ENCODE data around the gene HSFX4. TPM values are rescaled to one million over a fixed set of nuclear protein-coding genes. Genes with fewer than 3 reads are reported as not detected.
"Not testable (repeated sequence)": the region's sequence is repeated elsewhere in the genome, so short reads cannot be mapped to it uniquely, and the experiment has no call there.

Gene HSFX4, protein sequence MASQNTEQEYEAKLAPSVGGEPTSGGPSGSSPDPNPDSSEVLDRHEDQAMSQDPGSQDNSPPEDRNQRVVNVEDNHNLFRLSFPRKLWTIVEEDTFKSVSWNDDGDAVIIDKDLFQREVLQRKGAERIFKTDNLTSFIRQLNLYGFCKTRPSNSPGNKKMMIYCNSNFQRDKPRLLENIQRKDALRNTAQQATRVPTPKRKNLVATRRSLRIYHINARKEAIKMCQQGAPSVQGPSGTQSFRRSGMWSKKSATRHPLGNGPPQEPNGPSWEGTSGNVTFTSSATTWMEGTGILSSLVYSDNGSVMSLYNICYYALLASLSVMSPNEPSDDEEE
- total RNA-seq = not detected
- polyA plus RNA-seq = not detected

GRCh38 chrX:149929400-149929799 lies at the start of gene HSFX4:
TSS of gene HSFX4 (plus strand) at chrX:149929573. CDS start at chrX:149929645, 72 bp downstream.
- ATAC-seq (ENCODE audit: low read depth in 2 of 2); H3K27ac Mint-ChIP-seq; DNase-seq; H3K36me3 Mint-ChIP-seq; H3K4me1 ChIP-seq (ENCODE audit: control insufficient read depth, insufficient read depth, low read length, poor library complexity, severe bottlenecking); H3K9me3 ChIP-seq (ENCODE audit: control insufficient read depth in 2 of 2, low read length in 2 of 2); H3K27me3 ChIP-seq (ENCODE audit: control insufficient read depth, insufficient read depth, low read length); H3K4me3 Mint-ChIP-seq; H3K27ac ChIP-seq (ENCODE audit: insufficient read depth, low read length, poor library complexity, severe bottlenecking); H3K4me1 Mint-ChIP-seq; H3K9me3 Mint-ChIP-seq; H3K36me3 ChIP-seq (ENCODE audit: control insufficient read depth, insufficient read depth, low read length); H3K27me3 Mint-ChIP-seq; H3K4me3 ChIP-seq (ENCODE audit: low read depth, low read length): not testable (repeated sequence)

GRCh38 chrX:149881081-149881711 lies 48.2 kb upstream of the HSFX4 start, which contains the start of gene MAGEA8:
TSS of gene MAGEA8 (plus strand) at chrX:149881183. CDS start at chrX:149884273, 3,090 bp downstream.
- Histone ChIP-seq H3K36me3 (ENCODE audit: control insufficient read depth, insufficient read depth, low read length) (no peaks in the 10 kb centered on the region), H3K4me1 (ENCODE audit: control insufficient read depth, insufficient read depth, low read length, poor library complexity, severe bottlenecking) (no peaks in the 10 kb centered on the region), H3K27ac (ENCODE audit: insufficient read depth, low read length, poor library complexity, severe bottlenecking) (no peak within 1 kb of the TSS), H3K27me3 (ENCODE audit: control insufficient read depth, insufficient read depth, low read length) (peaks cover 2% of the 10 kb centered on the region), H3K4me3 (ENCODE audit: low read depth, low read length) (no peak within 1 kb of the TSS), H3K9me3 (ENCODE audit: control insufficient read depth in 2 of 2, low read length in 2 of 2) (no peaks in the 10 kb centered on the region)
- ATAC-seq (ENCODE audit: low read depth in 2 of 2) (no peak), DNase-seq (peak in 1 of 3 donors; percentile 15)
- no peaks in the 10 kb centered on the region for H3K4me1 Mint-ChIP-seq
- H3K36me3 Mint-ChIP-seq = no peaks in the 10 kb centered on the region
- no peak within 1 kb of the TSS for H3K27ac Mint-ChIP-seq
- no peak within 1 kb of the TSS for H3K4me3 Mint-ChIP-seq
- H3K9me3 Mint-ChIP-seq = peaks cover 0 to 1% (median 0%) of the 10 kb centered on the region in 7 donors
- peaks cover 2% of the 10 kb centered on the region for H3K27me3 Mint-ChIP-seq

DNA sequence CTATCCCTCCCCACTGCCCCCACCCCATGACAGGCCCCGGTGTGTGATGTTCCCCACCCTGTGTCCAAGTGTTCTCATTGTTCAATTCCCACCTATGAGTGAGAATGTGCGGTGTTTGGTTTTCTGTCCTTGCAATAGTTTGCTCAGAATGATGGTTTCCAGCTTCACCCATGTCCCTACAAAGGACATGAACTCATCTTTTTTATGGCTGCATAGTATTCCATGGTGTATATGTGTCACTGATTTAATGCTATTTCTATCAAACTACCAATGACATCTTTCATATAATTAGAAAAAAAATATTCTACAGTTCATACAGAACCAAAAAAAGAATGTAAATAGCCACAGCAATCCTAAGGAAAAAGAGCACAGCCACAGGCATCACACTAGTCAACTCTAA lies 38.5 kb upstream of the HSFX4 start:
- H3K4me3 Mint-ChIP-seq; H3K27me3 ChIP-seq (ENCODE audit: control insufficient read depth, insufficient read depth, low read length); ATAC-seq (ENCODE audit: low read depth in 2 of 2); H3K27ac ChIP-seq (ENCODE audit: insufficient read depth, low read length, poor library complexity, severe bottlenecking); H3K27me3 Mint-ChIP-seq; H3K4me1 ChIP-seq (ENCODE audit: control insufficient read depth, insufficient read depth, low read length, poor library complexity, severe bottlenecking); H3K36me3 ChIP-seq (ENCODE audit: control insufficient read depth, insufficient read depth, low read length); H3K4me1 Mint-ChIP-seq; H3K4me3 ChIP-seq (ENCODE audit: low read depth, low read length); H3K27ac Mint-ChIP-seq; H3K9me3 Mint-ChIP-seq; H3K9me3 ChIP-seq (ENCODE audit: control insufficient read depth in 2 of 2, low read length in 2 of 2); H3K36me3 Mint-ChIP-seq; DNase-seq: not testable (repeated sequence)

DNA sequence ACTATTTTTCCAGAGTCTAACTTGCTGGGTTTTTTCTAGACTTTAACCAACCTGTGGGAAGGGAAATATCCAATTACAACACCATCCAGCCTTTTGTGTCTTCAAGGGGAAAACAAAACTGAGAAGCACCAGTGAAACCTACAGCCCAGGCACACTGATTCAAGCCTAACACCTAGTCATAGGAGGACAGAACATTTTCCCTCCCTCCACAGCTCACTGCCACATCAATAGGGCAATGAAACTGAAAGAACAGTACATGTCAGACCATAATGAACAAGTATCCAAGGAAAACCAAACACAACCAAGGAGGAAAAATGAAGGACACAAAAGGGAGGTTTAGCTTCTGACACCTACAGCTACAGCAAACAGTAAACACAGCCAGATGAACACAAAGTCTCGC lies 30.8 kb upstream of the HSFX4 start:
- H3K27ac Mint-ChIP-seq = no peak overlapping the region
- H3K9me3 Mint-ChIP-seq = peaks cover 0 to 2% (median 0%) of the 10 kb centered on the region in 7 donors
- H3K4me1 Mint-ChIP-seq = peaks cover 0 to 2% (median 0%) of the 10 kb centered on the region in 4 donors
- H3K9me3 ChIP-seq (ENCODE audit: control insufficient read depth in 2 of 2, low read length in 2 of 2) = no peaks in the 10 kb centered on the region
- no peak overlapping the region for H3K4me3 ChIP-seq (ENCODE audit: low read depth, low read length)
- no peak for DNase-seq
- no peak overlapping the region for H3K27ac ChIP-seq (ENCODE audit: insufficient read depth, low read length, poor library complexity, severe bottlenecking)
- no peaks in the 10 kb centered on the region for H3K4me1 ChIP-seq (ENCODE audit: control insufficient read depth, insufficient read depth, low read length, poor library complexity, severe bottlenecking)
- peaks cover 4% of the 10 kb centered on the region for H3K27me3 ChIP-seq (ENCODE audit: control insufficient read depth, insufficient read depth, low read length)
- no peak overlapping the region for H3K4me3 Mint-ChIP-seq
- no peak for ATAC-seq (ENCODE audit: low read depth in 2 of 2)
- H3K36me3 Mint-ChIP-seq = no peaks in the 10 kb centered on the region
- H3K27me3 Mint-ChIP-seq = peaks cover 26% of the 10 kb centered on the region
- no peaks in the 10 kb centered on the region for H3K36me3 ChIP-seq (ENCODE audit: control insufficient read depth, insufficient read depth, low read length)

GRCh38 chrX:149903889-149904748 lies 25.3 kb upstream of the HSFX4 start:
- DNase-seq = peak in 1 of 3 donors; percentile 12
- Mint-ChIP-seq H3K4me1 (peaks cover 0 to 4% (median 0%) of the 10 kb centered on the region in 4 donors), H3K9me3 (peaks cover 0 to 2% (median 0%) of the 10 kb centered on the region in 7 donors)

GRCh38 chrX:149908308-149908707 lies 21.1 kb upstream of the HSFX4 start:
- DNase-seq = no peak
- no peak overlapping the region for H3K27ac Mint-ChIP-seq

More at GRCh38 chrX:149903889-149904748, 25.3 kb upstream of the HSFX4 start:
- peaks cover 4% of the 10 kb centered on the region for H3K27me3 ChIP-seq (ENCODE audit: control insufficient read depth, insufficient read depth, low read length)
- no peaks in the 10 kb centered on the region for H3K36me3 ChIP-seq (ENCODE audit: control insufficient read depth, insufficient read depth, low read length)
- Mint-ChIP-seq H3K27ac (peak overlapping the region in 1 of 3 donors; percentile 11), H3K36me3 (no peaks in the 10 kb centered on the region), H3K27me3 (peaks cover 16% of the 10 kb centered on the region), H3K4me3 (no peak overlapping the region)
- H3K27ac ChIP-seq (ENCODE audit: insufficient read depth, low read length, poor library complexity, severe bottlenecking) = no peak overlapping the region
- H3K9me3 ChIP-seq (ENCODE audit: control insufficient read depth in 2 of 2, low read length in 2 of 2) = no peaks in the 10 kb centered on the region
- no peak overlapping the region for H3K4me3 ChIP-seq (ENCODE audit: low read depth, low read length)
- no peaks in the 10 kb centered on the region for H3K4me1 ChIP-seq (ENCODE audit: control insufficient read depth, insufficient read depth, low read length, poor library complexity, severe bottlenecking)
- no peak for ATAC-seq (ENCODE audit: low read depth in 2 of 2)

GRCh38 chrX:149908727-149909126 lies 20.6 kb upstream of the HSFX4 start:
- no peak overlapping the region for H3K27ac ChIP-seq (ENCODE audit: insufficient read depth, low read length, poor library complexity, severe bottlenecking)
- no peaks in the 10 kb centered on the region for H3K36me3 ChIP-seq (ENCODE audit: control insufficient read depth, insufficient read depth, low read length)
- peaks cover 14% of the 10 kb centered on the region for H3K27me3 Mint-ChIP-seq
- H3K27ac Mint-ChIP-seq = no peak overlapping the region
- no peak overlapping the region for H3K4me3 ChIP-seq (ENCODE audit: low read depth, low read length)
- peaks cover 0 to 4% (median 0%) of the 10 kb centered on the region in 7 donors for H3K9me3 Mint-ChIP-seq
- no peaks in the 10 kb centered on the region for H3K4me1 ChIP-seq (ENCODE audit: control insufficient read depth, insufficient read depth, low read length, poor library complexity, severe bottlenecking)
- DNase-seq (no peak), ATAC-seq (ENCODE audit: low read depth in 2 of 2) (no peak)
- no peak overlapping the region for H3K4me3 Mint-ChIP-seq
- H3K27me3 ChIP-seq (ENCODE audit: control insufficient read depth, insufficient read depth, low read length) = no peaks in the 10 kb centered on the region
- H3K36me3 Mint-ChIP-seq = no peaks in the 10 kb centered on the region
- no peaks in the 10 kb centered on the region for H3K9me3 ChIP-seq (ENCODE audit: control insufficient read depth in 2 of 2, low read length in 2 of 2)
- peaks cover 0 to 4% (median 0%) of the 10 kb centered on the region in 4 donors for H3K4me1 Mint-ChIP-seq

More at GRCh38 chrX:149908308-149908707, 21.1 kb upstream of the HSFX4 start:
- Histone ChIP-seq H3K4me1 (ENCODE audit: control insufficient read depth, insufficient read depth, low read length, poor library complexity, severe bottlenecking) (no peaks in the 10 kb centered on the region), H3K36me3 (ENCODE audit: control insufficient read depth, insufficient read depth, low read length) (no peaks in the 10 kb centered on the region), H3K9me3 (ENCODE audit: control insufficient read depth in 2 of 2, low read length in 2 of 2) (no peaks in the 10 kb centered on the region), H3K27ac (ENCODE audit: insufficient read depth, low read length, poor library complexity, severe bottlenecking) (no peak overlapping the region), H3K4me3 (ENCODE audit: low read depth, low read length) (no peak overlapping the region), H3K27me3 (ENCODE audit: control insufficient read depth, insufficient read depth, low read length) (no peaks in the 10 kb centered on the region)
- Mint-ChIP-seq H3K36me3 (no peaks in the 10 kb centered on the region), H3K4me1 (peaks cover 0 to 4% (median 0%) of the 10 kb centered on the region in 4 donors), H3K27me3 (peaks cover 14% of the 10 kb centered on the region), H3K4me3 (no peak overlapping the region), H3K9me3 (peaks cover 0 to 2% (median 0%) of the 10 kb centered on the region in 7 donors)
- no peak for ATAC-seq (ENCODE audit: low read depth in 2 of 2)

Measured in CD4-positive, CD25-positive, alpha-beta regulatory T cell (primary cell).